Measurements from ENCODE around the gene TTC34. TPM values are rescaled to one million over a fixed set of nuclear protein-coding genes. Genes with fewer than 3 reads are reported as not detected.

The TTC34 gene
- total RNA-seq, 2 donors from 2014 or later: under 0.01 to 0.52 TPM

GRCh38 chr1:2632561-2633361 is 168.7 kb downstream of the TTC34 start, which contains the start of gene MMEL1:
TSS of gene MMEL1 (minus strand) at chr1:2633016. CDS start at chr1:2629484, 3,532 bp downstream.
- DNase-seq: no peak
- TF ChIP-seq CTCF (IDR thresholded peaks at IDR 0.05) (no peak), POLR2A (IDR thresholded peaks at IDR 0.05) (no peak)
- H3K4me3 ChIP-seq: no peak within 1 kb of the TSS
- intact Hi-C loops (cut with DNase I): no loop called here
- H3K27me3 ChIP-seq: peaks cover 0 to 17% of the 10 kb centered on the region in 2 donors
- no peaks in the 10 kb centered on the region for H3K36me3 ChIP-seq (replicated peaks in 1 of 2; ENCODE audit: insufficient read depth in 1 of 2, low read depth in 2 of 2)
- peaks cover 13% of the 10 kb centered on the region for H3K4me1 ChIP-seq
- no peak within 1 kb of the TSS for H3K27ac ChIP-seq
- ATAC-seq: no peak
- WGBS, 2 donors: 60 to 65% methylated on average over 1 to 16 of the region's 16 CpGs
- peaks cover 0 to 12% (median 0%) of the 10 kb centered on the region in 3 donors for H3K9me3 ChIP-seq

GRCh38 chr1:2632051-2632430 is 169.5 kb downstream of the TTC34 start:
- peaks cover 13% of the 10 kb centered on the region for H3K4me1 ChIP-seq
- H3K27me3 ChIP-seq: peaks cover 0 to 24% of the 10 kb centered on the region in 2 donors
- DNase-seq (no peak), ATAC-seq (no peak)
- whole genome bisulfite sequencing, 2 donors: 31 to 42% methylated on average over 8 of the region's 8 CpGs
- intact Hi-C loops (cut with DNase I): no loop called here
- no peaks in the 10 kb centered on the region for H3K36me3 ChIP-seq (replicated peaks in 1 of 2; ENCODE audit: insufficient read depth in 1 of 2, low read depth in 2 of 2)
- H3K9me3 ChIP-seq: peaks cover 0 to 7% (median 0%) of the 10 kb centered on the region in 3 donors
- TF ChIP-seq CTCF (IDR thresholded peaks at IDR 0.05) (no peak), POLR2A (IDR thresholded peaks at IDR 0.05) (no peak)
- no peak overlapping the region for H3K4me3 ChIP-seq
- H3K27ac ChIP-seq: no peak overlapping the region

- no peak for DNase-seq
- ATAC-seq: no peak
- no peaks in the 10 kb centered on the region for H3K36me3 ChIP-seq (replicated peaks in 1 of 2; ENCODE audit: insufficient read depth in 1 of 2, low read depth in 2 of 2)
- H3K4me3 ChIP-seq: no peak overlapping the region
- TF ChIP-seq POLR2A (IDR thresholded peaks at IDR 0.05): no peak
- TF ChIP-seq CTCF (IDR thresholded peaks at IDR 0.05): no peak
- intact Hi-C loops (cut with DNase I): no loop called here
- H3K4me1 ChIP-seq: peaks cover 13% of the 10 kb centered on the region
- peaks cover 0 to 24% of the 10 kb centered on the region in 2 donors for H3K27me3 ChIP-seq
- peaks cover 0 to under 1% (median 0%) of the 10 kb centered on the region in 3 donors for H3K9me3 ChIP-seq
- H3K27ac ChIP-seq: no peak overlapping the region
- 50 to 51% methylated on average over 16 to 23 of the region's 24 CpGs for WGBS, 2 donors
Measured at GRCh38 chr1:2631136-2632050, 170.1 kb downstream of the TTC34 start.

GRCh38 chr1:2630498-2631135 is 170.9 kb downstream of the TTC34 start:
- ATAC-seq (no peak), DNase-seq (no peak)
- 83 to 86% methylated on average over 33 to 34 of the region's 35 CpGs for WGBS, 2 donors
- no peak overlapping the region for H3K27ac ChIP-seq
- no peaks in the 10 kb centered on the region for H3K36me3 ChIP-seq (replicated peaks in 1 of 2; ENCODE audit: insufficient read depth in 1 of 2, low read depth in 2 of 2)
- intact Hi-C loops (cut with DNase I): no loop called here
- TF ChIP-seq CTCF (IDR thresholded peaks at IDR 0.05): no peak
- no peak for TF ChIP-seq POLR2A (IDR thresholded peaks at IDR 0.05)
- peaks cover 13% of the 10 kb centered on the region for H3K4me1 ChIP-seq
- no peaks in the 10 kb centered on the region for H3K9me3 ChIP-seq
- H3K4me3 ChIP-seq: no peak overlapping the region
- H3K27me3 ChIP-seq: peaks cover 0 to 24% of the 10 kb centered on the region in 2 donors
